Measurements from ENCODE around the gene NUDT4. TPM values are rescaled to one million over a fixed set of nuclear protein-coding genes. Genes with fewer than 3 reads are reported as not detected.

The NUDT4 gene
- total and polyA plus RNA-seq, 9 of the 15 experiments (the other 6 are each of a cell fraction or from before 2014, with no cell fraction given), result 38.1 to 164 (median 99.2) TPM

DNA sequence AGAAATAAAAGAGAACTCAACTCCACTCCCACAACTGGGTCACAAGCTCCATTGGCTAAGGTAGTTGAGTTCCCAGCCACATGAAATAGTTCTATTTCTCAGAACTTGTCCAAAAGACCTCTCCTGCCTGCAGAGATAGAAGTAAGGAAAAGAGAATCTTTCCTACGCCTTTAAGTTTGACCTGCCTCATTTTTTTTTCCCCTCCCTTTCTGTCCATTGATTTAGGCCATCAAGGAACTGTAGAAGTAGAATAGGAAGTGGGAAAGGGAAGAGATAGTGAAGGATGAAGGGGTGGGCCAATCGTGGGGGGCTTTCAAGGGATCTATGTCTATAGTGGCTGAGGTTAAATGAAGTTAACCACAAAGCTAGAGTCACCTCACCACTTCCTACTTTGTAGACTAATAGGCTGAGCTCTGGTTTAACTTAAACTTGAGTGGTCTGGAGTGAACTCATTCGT lies 13.9 kb upstream of the NUDT4 start:
- 0 out of 4 replicates have a peak overlapping the region, but pooled peaks of 1 of the 2 experiments have one; percentile 17 for H3K9ac ChIP-seq (ENCODE audit: insufficient read depth in 1 of 2, low read depth in 2 of 2, low read length in 2 of 2)
- peak; percentile 73 for ATAC-seq
- H3K36me3 ChIP-seq (ENCODE audit: control insufficient read depth, insufficient read depth, low read length), result no peaks in the 10 kb centered on the region
- no peaks in the 10 kb centered on the region for H4K20me1 ChIP-seq (replicated peaks; ENCODE audit: control insufficient read depth, insufficient read depth, low read length)
- POLR2A ChIA-PET, result interaction anchor here (0.7 to 1.9 kb wide), 6 partner anchors 9 to 20 kb away, joined by 3 to 14 read pairs (median 8); no protein-coding TSS in a partner anchor
- CTCF ChIA-PET (ENCODE audit: low intra/inter-chr PET ratio), result no interaction called here
- H3K4me2 ChIP-seq (ENCODE audit: insufficient read depth, low read length), result peak overlapping the region; percentile 26; the same call in 1 of the 2 replicates
- H3K27ac ChIP-seq (ENCODE audit: extremely low read depth, low read depth, low read length), result peak overlapping the region; percentile 59; the same call in 2 of the 3 replicates
- H2AFZ ChIP-seq (ENCODE audit: low read depth, low read length), result peak overlapping the region; percentile 82
- H3K27me3 ChIP-seq (ENCODE audit: control insufficient read depth in 2 of 2, insufficient read depth in 2 of 2, low read length in 2 of 2), result no peaks in the 10 kb centered on the region
- BruUV-seq (replicated peaks), result no TSS peak
- no peak overlapping the region for H3K4me3 ChIP-seq
- peaks cover 4 to 10% of the 10 kb centered on the region in 2 experiments; a peak in 4 of 5 replicates for H3K4me1 ChIP-seq (replicated peaks in 1 of 2; ENCODE audit: control insufficient read depth in 2 of 2, insufficient read depth in 2 of 2, low read length in 2 of 2)
- WGBS (ENCODE audit: insufficient coverage, low coverage, missing lambda C conversion rate), result 8% methylated on average over 3 of the region's 3 CpGs
- no peaks in the 10 kb centered on the region for H3K9me1 ChIP-seq (ENCODE audit: control insufficient read depth, insufficient read depth, low read length)
- no peaks in the 10 kb centered on the region for H3K79me2 ChIP-seq (ENCODE audit: control insufficient read depth, insufficient read depth, low read length)
- FAIRE-seq, result no peak
- in situ Hi-C loops (cut with MboI), result no loop called here
- no peaks in the 10 kb centered on the region for H3K9me3 ChIP-seq (replicated peaks; ENCODE audit: control insufficient read depth, insufficient read depth, low read depth, low read length)
- peak in 2 of 4 experiments; percentile 36 to 48 for DNase-seq (ENCODE audit: extremely low read depth in 1 of 4, low spot score in 3 of 4)
- intact Hi-C loops (cut with micrococcal nuclease), result no loop called here
- TF ChIP-seq JUN (IDR thresholded peaks at IDR 0.05; ENCODE audit: borderline replicate concordance, low read depth, low read length) (no peak), JUN (CRISPR knock-in tag; IDR thresholded peaks at IDR 0.05; ENCODE audit: borderline replicate concordance) (no peak), KDM1A (IDR thresholded peaks at IDR 0.05) (0 out of 4 replicates have a peak, but pooled peaks of 1 of the 2 experiments have one; percentile 14), FOSL1 (tag; conservative IDR thresholded peaks at IDR 0.05) (0 out of 2 replicates have a peak, but pooled peaks have one; percentile 13), ARID1B (IDR thresholded peaks at IDR 0.05) (peak; percentile 39), POLR2H (tag; IDR thresholded peaks at IDR 0.05; ENCODE audit: low read depth) (no peak), ATF7 (IDR thresholded peaks at IDR 0.05) (peak; percentile 28; the same call in 1 of the 2 replicates), SIX5 (IDR thresholded peaks at IDR 0.05; ENCODE audit: borderline replicate concordance in 1 of 2, insufficient read depth in 1 of 2, low read depth in 1 of 2, low read length in 2 of 2) (no peak), ESRRA (IDR thresholded peaks at IDR 0.05; ENCODE audit: borderline replicate concordance, low read depth) (peak; percentile 59; the same call in 1 of the 2 replicates), DPF2 (IDR thresholded peaks at IDR 0.05) (peak; percentile 62), GATAD2A (IDR thresholded peaks at IDR 0.05) (0 out of 2 replicates have a peak, but pooled peaks have one; percentile 57), EP400 (IDR thresholded peaks at IDR 0.05) (peak; percentile 25; the same call in 1 of the 2 replicates), SMARCE1 (IDR thresholded peaks at IDR 0.05) (peak; percentile 38; the same call in 1 of the 2 replicates), SPI1 (IDR thresholded peaks at IDR 0.05; ENCODE audit: borderline replicate concordance, low read depth, low read length) (peak; percentile 73), STAT5A (IDR thresholded peaks at IDR 0.05; ENCODE audit: borderline replicate concordance, low read length) (peak; percentile 35; the same call in 1 of the 2 replicates), ARNT (IDR thresholded peaks at IDR 0.05) (0 out of 4 replicates have a peak, but pooled peaks of 1 of the 2 experiments have one; percentile 23)
- TF ChIP-seq, protein P1, sequence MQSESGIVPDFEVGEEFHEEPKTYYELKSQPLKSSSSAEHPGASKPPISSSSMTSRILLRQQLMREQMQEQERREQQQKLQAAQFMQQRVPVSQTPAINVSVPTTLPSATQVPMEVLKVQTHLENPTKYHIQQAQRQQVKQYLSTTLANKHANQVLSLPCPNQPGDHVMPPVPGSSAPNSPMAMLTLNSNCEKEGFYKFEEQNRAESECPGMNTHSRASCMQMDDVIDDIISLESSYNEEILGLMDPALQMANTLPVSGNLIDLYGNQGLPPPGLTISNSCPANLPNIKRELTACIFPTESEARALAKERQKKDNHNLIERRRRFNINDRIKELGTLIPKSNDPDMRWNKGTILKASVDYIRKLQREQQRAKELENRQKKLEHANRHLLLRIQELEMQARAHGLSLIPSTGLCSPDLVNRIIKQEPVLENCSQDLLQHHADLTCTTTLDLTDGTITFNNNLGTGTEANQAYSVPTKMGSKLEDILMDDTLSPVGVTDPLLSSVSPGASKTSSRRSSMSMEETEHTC (IDR thresholded peaks at IDR 0.05), result no peak
- TF ChIP-seq, protein P2, sequence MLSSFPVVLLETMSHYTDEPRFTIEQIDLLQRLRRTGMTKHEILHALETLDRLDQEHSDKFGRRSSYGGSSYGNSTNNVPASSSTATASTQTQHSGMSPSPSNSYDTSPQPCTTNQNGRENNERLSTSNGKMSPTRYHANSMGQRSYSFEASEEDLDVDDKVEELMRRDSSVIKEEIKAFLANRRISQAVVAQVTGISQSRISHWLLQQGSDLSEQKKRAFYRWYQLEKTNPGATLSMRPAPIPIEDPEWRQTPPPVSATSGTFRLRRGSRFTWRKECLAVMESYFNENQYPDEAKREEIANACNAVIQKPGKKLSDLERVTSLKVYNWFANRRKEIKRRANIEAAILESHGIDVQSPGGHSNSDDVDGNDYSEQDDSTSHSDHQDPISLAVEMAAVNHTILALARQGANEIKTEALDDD (IDR thresholded peaks at IDR 0.05), result peak; percentile 95
- TF ChIP-seq, protein P3, sequence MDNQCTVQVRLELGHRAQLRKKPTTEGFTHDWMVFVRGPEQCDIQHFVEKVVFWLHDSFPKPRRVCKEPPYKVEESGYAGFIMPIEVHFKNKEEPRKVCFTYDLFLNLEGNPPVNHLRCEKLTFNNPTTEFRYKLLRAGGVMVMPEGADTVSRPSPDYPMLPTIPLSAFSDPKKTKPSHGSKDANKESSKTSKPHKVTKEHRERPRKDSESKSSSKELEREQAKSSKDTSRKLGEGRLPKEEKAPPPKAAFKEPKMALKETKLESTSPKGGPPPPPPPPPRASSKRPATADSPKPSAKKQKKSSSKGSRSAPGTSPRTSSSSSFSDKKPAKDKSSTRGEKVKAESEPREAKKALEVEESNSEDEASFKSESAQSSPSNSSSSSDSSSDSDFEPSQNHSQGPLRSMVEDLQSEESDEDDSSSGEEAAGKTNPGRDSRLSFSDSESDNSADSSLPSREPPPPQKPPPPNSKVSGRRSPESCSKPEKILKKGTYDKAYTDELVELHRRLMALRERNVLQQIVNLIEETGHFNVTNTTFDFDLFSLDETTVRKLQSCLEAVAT (IDR thresholded peaks at IDR 0.05), result 0 out of 4 replicates have a peak, but pooled peaks of 1 of the 2 experiments have one; percentile 24
